RKO (cell line): ENCODE data around the gene SLAMF8.

ENCODE experiments used
- DNase-seq: peaks from one replicate; pipeline ENCODE4 v3.0.0-alpha.2; 2016; ENCODE audit warnings: low spot score

Gene SLAMF8

DNA sequence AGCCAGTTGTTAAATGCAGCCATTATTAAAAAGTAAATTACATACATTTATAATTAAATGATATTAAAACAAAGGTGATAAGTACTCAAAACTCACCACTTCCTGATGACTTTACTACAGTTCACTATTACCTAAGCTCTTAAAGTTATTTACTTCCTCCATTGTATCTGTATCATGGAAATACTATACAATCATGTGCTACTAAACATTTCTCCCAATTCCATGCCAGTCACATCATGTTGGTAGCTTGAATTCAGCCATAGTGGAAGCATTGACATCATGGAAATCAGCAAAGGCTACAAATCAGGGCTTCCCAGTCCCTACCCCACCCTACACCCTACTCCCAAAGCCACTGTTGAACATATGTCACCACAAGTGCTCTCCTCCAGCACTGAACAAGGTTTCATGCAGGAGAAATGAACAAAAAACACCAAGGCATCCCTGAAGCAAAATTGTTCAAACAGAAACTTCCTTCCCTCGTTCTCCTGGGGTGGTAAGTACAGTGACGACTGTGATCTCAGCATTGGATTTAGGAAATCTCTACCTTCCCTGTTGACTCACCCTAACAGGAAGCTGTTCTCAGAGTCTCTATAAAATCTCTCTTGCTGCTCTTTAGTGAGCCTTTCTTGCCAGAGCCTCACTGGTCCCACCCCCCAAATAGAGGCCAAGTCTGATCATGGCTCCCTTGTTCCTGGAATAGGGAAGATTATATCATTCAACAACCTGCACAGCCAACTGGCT is 23.1 kb downstream of the SLAMF8 start:
- no peak for DNase-seq

DNA sequence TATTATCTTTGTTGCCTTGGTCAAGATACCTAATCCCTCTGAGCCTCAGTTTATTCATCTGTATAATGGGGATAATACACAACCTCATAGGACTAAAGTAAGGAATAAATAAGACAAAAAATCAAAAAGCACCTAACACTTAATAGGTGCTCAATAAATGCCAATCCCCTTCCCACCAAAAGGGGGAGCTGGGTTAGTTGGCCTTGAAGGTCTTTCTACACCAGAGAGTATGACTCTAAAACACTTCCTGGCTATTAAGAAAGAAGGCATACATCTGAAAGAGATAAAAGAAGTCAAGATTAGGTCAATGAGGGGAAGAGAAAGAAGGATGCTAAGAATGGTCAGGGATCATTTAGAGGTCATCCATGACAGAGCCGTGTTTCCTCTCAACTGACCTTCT is 24.7 kb downstream of the SLAMF8 start:
- DNase-seq, result no peak

DNA sequence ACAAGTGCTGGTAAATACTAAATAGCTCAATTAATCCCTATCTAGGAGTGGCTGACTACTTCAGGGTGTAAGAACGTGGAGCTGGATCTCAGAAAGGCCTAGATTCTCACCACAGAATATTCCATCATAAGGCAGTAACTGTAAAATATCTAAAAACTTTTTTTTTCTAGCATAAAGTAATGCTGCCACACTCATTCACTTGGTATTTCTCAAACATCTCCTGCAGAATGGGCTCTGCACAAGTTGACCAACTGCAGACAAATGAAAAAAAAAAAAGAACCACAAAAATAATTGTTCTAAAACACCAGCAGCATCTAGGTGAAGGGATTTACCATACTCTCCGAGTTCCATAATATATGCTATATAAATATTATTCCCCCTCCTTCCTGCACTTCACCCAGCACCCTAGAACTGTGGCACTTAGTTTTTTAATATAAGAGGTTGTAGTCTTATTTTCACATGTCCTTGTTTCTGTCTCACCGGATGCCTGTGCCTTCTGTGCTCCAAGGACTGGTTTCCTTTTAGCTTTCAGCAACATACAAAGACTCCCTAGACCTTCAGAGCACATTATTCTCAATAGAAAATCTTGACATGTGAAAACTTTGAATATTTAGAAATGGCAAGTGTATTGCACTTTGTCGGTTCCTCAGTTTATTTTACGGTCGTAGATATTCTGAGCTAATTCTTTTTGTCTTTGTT is 26.9 kb downstream of the SLAMF8 start:
- no peak for DNase-seq

DNA sequence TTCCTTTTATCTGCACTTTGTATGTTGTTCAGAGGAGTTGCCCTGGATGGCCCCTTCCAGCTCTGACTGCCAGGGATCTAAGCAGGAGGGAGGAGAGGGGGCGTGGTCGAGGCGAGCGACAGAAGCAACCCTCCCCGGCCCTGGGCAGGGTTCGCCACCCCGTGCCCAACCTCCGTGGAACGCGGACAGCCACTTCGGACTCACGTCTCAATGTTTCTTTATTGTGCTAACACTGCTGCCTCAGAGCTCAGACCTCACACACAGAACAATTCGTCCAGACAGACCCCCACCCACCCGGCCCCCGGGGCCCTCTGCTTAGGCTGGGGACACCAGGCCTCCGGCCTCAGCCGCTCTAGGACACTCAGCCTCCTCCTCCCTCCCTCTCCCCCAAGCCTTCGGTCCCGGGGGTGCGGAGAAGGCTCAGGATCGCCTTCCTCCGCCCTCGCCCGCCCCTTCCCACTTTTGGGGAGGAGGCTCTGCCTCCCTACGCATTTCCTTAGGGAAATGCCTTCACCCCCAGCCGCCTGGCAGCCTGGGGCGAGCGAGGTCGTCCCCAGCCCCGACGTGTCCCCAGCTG is 27.5 kb downstream of the SLAMF8 start:
- peak; percentile 31 for DNase-seq

DNA sequence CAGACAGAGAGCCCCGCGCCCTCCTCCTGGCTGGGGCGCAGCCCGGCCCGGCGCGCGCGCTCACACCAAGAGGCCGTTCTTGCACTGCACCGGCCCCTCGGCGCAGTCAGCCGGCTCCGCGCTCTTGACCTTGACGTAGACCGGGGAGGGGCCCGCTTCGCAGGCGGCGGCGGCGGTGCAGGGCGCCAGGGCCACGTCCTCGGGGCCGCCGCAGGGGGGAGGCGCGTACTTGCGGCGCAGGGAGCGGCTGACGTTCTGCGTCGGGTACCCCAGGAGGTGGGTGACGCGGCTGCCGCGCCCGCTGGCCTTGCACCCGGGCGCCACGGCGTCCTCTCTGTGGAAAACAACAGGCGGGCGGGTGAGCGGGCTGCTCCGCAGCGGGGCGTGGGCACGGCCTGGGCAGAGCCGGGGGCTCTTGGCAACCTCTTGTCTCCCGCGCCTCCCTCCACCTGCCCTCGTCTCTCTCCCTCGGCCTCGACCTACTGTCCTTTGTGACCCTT is 28.1 kb downstream of the SLAMF8 start:
- peak; percentile 76 for DNase-seq

- DNase-seq, result no peak
Observed at GRCh38 chr1:159855709-159856108, 29.0 kb downstream of the SLAMF8 start.

DNA sequence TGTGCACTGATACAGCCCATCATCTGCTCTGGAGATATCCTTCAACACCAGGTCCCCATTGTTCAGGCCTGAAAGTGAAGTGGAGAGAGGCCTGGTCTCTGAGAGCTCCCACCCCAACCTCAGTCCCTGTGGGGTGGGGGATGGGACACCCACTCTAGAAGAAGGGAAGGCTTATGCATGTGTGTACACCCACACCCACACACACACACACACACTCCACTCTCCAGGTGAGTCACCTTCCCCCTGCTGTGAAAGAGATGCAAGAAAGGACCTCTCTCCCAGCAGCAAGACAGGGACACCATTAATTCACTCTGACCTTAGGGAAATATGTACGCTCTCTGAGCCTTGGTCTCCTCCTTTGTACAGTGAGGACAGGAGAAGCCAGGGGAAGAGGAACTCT is 29.9 kb downstream of the SLAMF8 start:
- no peak for DNase-seq

DNA sequence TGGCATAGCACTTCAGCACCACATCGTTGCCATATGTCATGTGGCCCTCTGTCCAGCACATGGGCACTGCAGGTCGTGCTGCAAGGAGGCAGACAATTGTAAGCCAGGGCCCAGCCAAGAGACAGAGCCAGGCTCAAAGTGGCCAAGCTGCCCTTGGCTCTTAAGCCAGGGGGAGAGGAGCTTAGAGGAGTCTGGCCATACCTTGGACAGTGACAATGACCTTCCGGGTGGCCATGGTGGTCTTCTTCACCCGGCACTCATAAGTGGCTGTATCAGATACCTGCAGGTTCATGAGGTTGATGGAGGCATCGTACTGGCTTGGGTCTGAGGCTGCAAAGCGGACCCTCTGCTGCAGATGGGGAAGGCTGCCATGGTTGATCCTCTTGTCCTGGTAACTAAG is 31.2 kb downstream of the SLAMF8 start:
- no peak for DNase-seq

GRCh38 chr1:159859767-159860322 is 33.2 kb downstream of the SLAMF8 start:
- no peak for DNase-seq

DNA sequence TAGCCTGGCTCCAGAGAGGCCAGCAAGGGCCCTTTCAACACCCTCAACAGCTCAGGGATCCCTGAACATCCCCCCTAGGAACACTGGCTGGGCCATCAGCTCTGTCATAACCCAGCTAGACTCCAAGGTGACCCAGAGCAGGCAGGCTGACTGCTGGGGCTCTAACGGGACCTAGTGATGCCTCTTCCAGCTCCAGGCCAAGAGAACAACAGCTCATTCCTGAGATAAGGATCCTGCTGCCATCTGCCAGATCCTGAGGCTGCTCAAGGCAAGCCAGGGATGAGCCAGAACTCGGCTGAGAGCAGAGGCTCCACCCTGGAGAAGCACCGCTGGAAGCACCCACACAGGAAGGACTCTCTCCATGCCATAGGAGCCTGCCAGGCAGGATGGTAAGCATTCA is 33.8 kb downstream of the SLAMF8 start:
- DNase-seq, result no peak

- no peak for DNase-seq
Observed at GRCh38 chr1:159861218-159861617, 34.5 kb downstream of the SLAMF8 start.

DNA sequence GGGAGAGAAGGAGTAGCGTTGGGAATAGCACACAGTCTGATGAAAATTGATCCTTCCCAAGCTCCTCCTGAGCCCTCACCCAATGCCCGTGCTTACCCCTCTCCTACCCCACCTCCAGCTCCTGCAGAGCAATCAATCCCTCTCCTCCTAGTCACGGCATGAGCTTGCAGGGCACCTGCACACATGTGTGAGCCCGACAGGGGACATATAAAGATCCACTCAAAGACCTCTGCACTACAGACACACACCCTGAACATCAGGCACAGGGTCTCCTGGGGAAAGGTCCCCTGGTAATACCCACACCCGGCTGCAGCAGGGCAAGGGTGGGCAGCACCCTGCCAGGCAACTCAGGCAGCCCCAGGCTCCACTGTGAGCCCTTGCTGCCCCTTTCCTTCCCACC is 35.4 kb downstream of the SLAMF8 start:
- DNase-seq, result no peak

DNA sequence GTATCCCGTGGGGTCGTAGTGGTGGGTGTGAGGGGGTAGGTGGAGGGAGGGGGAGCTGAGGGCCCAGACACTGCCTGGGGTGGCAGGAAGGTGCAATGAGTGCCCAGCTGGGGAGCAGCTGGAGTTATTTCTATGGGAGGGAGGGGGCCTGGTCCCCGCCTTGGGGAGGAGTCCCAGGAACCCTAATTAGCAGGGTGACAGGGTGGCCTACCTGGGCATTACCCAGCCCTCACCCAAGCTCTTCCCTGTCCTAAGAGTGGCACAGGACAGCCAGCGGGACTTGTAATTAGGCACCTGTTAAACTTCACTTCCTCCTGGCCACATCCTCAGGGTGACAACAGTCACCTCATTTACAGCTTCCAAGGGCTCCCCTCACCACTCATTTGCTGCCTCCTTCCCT is 35.9 kb downstream of the SLAMF8 start, which contains the start of gene VSIG8:
Gene VSIG8 (minus strand): TSS at position 101 of the 400 bp plus-strand sequence. CDS start 136 bp downstream, outside the sequence.
- no peak for DNase-seq

DNA sequence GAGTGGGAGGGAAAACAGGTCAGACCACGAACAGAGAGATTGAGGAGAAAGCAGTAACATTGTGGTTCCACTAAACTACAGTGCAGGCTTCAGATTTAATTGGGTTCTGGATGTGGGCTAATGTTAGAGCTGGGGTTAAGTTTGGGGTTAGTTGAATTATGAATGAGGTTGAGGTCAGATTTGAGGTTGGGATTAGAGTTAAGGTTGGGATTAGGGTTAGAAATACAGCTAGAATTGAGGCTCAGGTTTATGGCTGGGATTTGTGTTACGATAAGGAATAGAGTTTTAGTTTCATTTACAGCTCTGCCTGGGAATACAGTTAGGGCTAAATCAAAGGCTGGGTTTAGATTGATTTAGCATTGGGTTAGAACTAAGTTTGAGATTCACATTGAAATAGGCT is 37.6 kb downstream of the SLAMF8 start:
- DNase-seq, result no peak

DNA sequence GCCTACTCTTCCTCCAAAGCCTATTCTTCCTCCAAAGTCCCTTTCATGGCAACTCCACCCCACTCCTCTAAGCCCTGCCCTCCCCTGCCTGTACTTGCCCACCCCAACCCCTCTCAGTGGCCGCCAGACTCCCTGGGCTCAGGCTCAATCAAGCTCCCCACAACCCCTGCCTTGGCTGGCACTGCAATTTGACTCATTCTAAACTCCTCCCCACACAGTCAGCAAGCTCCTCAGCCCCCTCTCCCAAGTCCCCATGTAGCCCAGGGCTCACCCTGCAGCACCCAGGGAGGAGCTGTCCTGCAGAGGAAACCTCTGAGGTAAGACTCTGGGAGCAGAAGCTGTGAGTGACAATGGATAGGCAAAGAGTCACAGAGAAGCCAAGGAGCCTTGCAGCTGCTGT is 39.4 kb downstream of the SLAMF8 start:
- DNase-seq, result no peak

DNA sequence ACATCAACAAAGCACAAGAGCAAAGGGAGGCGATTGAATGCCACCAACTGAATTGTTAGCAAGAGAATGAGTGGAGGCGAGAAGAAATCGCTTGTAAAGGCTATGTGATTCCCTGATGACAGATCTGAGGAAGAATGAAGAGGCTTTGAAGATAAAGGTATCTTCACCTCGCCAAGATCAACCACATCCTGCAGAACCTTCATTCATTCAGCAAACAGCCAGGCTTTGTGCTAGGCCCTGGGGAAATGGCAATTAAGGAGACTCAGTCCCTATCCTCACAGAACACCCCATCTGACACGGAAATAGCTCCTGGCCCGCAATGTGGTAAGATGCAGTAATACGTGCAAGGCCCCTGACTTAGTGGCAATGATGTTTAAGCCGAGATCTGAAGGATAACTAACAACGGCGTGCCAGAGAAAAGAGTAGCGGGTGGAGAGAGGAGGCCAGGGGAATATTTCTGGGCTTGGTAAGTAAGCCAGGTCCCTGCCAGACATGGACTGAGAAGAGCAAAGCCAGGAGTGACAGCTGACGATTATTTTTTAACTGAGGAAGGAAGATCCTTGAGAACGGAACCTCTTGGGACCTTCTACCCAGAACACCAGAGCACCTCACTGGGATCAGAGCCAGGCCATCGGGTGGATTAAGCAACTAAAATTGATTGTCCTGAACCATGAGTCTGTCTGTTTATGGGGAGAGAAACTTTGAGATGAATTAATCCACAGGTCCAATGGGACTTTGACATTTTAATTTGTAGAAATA is 40.4 kb downstream of the SLAMF8 start:
- DNase-seq, result no peak

DNA sequence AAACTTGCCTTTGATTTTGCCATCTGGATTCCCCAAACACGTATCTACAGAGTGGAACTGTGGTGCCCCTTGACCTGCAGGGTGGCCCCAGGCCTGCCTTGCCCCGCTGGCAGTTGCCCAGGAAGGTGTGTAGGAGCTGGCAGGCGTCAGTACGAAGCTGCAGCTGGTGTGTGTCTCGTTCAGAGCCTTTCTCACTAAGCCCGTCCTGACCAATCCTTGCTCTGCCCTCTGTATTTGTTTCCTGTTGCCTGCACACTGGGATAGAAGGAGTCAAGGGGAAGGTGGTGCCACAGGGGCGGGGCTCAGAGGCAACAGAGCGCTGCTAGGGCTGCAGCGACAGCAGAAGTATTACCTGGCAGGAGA is 41.0 kb downstream of the SLAMF8 start:
- no peak for DNase-seq

- no peak for DNase-seq
Observed at GRCh38 chr1:159868766-159869165, 42.1 kb downstream of the SLAMF8 start.

DNA sequence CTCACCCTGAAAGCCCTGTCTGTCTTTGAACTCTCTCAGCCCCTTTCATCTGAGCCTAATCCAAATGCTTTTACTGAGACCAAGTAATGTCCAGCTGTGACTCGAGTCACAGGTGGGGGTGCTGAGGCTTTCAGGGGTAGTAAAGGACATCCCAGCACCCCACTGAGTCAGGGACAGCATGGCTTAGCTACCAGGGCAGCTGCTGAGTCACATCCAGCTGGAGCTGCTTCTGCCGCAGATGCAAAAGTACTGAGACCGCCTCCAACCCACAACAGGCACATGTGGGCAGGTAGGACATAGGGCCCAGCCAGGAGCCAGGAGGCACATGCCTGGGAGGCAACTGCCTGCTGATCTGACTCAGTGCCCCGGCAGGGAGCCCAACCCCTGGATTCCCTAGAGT is 42.5 kb downstream of the SLAMF8 start:
- peak; percentile 44 for DNase-seq

- no peak for DNase-seq
Observed at GRCh38 chr1:159869607-159870006, 42.9 kb downstream of the SLAMF8 start.

DNA sequence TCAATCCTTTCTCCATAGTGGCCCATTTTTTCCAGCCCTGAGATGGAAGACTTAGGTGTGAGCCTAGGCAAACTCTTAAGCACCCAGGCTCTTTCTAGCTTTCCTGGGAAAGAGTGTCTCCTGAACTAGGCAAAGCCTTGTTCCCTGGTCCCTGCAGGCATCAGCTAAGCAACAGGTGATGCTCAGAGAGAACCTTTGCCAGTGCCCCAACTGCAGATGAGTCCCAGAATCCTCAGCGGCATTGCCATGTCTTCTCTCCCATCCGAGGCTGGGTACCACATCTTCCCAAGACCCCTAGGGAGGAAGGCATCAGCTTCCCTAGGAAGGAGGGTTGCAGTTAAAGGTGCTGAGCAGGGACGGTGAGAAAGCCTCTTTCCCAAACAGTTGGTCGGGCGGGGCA is 44.0 kb downstream of the SLAMF8 start:
- no peak for DNase-seq

- DNase-seq, result no peak
Observed at GRCh38 chr1:159872891-159873290, 46.2 kb downstream of the SLAMF8 start.
